ENCODE data around the gene APBB1IP. TPM values are rescaled to one million over a fixed set of nuclear protein-coding genes. Genes with fewer than 3 reads are reported as not detected.

APBB1IP gene
- total and polyA plus RNA-seq, 2 donors (not counting 3 experiments of a cell fraction or from before 2014, with no cell fraction given) = not detected

GRCh38 chr10:26520575-26520974, 82.4 kb downstream of the APBB1IP start:
- H2AFZ ChIP-seq (ENCODE audit: low read depth, low read length) = no peak overlapping the region
- no peak overlapping the region for H3K9ac ChIP-seq (replicated peaks; ENCODE audit: extremely low read depth, insufficient read depth, low read length)
- H3K79me2 ChIP-seq (ENCODE audit: control insufficient read depth, insufficient read depth, low read length) = no peaks in the 10 kb centered on the region
- BruUV-seq (replicated peaks) = no TSS peak
- DNase-seq (ENCODE audit: low read depth, low spot score) (no peak), FAIRE-seq (no peak)
- no peaks in the 10 kb centered on the region for H3K4me1 ChIP-seq (ENCODE audit: control insufficient read depth, extremely low read depth, insufficient read depth, low read length)
- no peak overlapping the region for H3K4me3 ChIP-seq (replicated peaks in 1 of 3; ENCODE audit: insufficient read depth in 1 of 3, low read depth in 1 of 3, low read length in 3 of 3)
- H3K9me1 ChIP-seq (replicated peaks; ENCODE audit: control insufficient read depth, extremely low read depth, insufficient read depth, low read length) = no peaks in the 10 kb centered on the region
- CTCF ChIA-PET = no interaction called here
- dilution Hi-C loops (cut with MboI; ENCODE audit: extremely low pct_ligation_motif_present, low sequenced_read_pairs) (no loop called here), intact Hi-C loops (cut with micrococcal nuclease) (no loop called here)
- no peak overlapping the region for H3K4me2 ChIP-seq (ENCODE audit: insufficient read depth, low read length)
- no peak for TF ChIP-seq POLR2AphosphoS5 (IDR thresholded peaks at IDR 0.05; ENCODE audit: insufficient read depth, low read depth, low read length)
- TF ChIP-seq MAX (IDR thresholded peaks at IDR 0.05; ENCODE audit: insufficient read depth, insufficient read length) = no peak
- TF ChIP-seq GATA2 (IDR thresholded peaks at IDR 0.05; ENCODE audit: insufficient read depth, insufficient read length, low read depth, low read length) = no peak
- no peak for TF ChIP-seq FOS (IDR thresholded peaks at IDR 0.05; ENCODE audit: borderline replicate concordance, insufficient read depth, low read length)
- no peak for TF ChIP-seq JUN (IDR thresholded peaks at IDR 0.05; ENCODE audit: borderline replicate concordance, insufficient read depth, insufficient read length, low read depth)
- TF ChIP-seq CTCF (IDR thresholded peaks at IDR 0.05; ENCODE audit: extremely low read depth in 1 of 2, insufficient read depth in 1 of 2, low read depth in 1 of 2, low read length in 2 of 2) = no peak
- no peak for TF ChIP-seq EZH2 (IDR thresholded peaks at IDR 0.05; ENCODE audit: borderline replicate concordance, low read depth, low read length, severe bottlenecking)
- no peak for TF ChIP-seq MYC (IDR thresholded peaks at IDR 0.05; ENCODE audit: low read depth, low read length)
- no peak for TF ChIP-seq POLR2A (IDR thresholded peaks at IDR 0.05; ENCODE audit: low read depth, low read length)
- no peaks in the 10 kb centered on the region for H3K36me3 ChIP-seq (ENCODE audit: control insufficient read depth in 2 of 2, extremely low read depth in 1 of 2, insufficient read depth in 2 of 2, low read length in 2 of 2)
- no peaks in the 10 kb centered on the region for H3K27me3 ChIP-seq (ENCODE audit: control insufficient read depth in 2 of 2, insufficient read depth in 2 of 2, low read length in 2 of 2)
- POLR2A ChIA-PET = no interaction called here
- no peaks in the 10 kb centered on the region for H4K20me1 ChIP-seq (replicated peaks; ENCODE audit: control insufficient read depth, extremely low read depth, insufficient read depth, low read length)
- H3K27ac ChIP-seq (ENCODE audit: insufficient read depth, low read depth, low read length) = no peak overlapping the region
- peaks cover 2% of the 10 kb centered on the region for H3K9me3 ChIP-seq (replicated peaks; ENCODE audit: control insufficient read depth, insufficient read depth, low read length)
